Measurements from ENCODE around the gene CAMSAP1.

CAMSAP1 gene

GRCh38 chr9:135789838-135790291, 117.5 kb downstream of the CAMSAP1 start:
- H3K9me3 ChIP-seq, result no peaks in the 10 kb centered on the region
- no peaks in the 10 kb centered on the region for H3K36me3 ChIP-seq
- peaks cover 8% of the 10 kb centered on the region for H3K27me3 ChIP-seq
- TF ChIP-seq CTCF (IDR thresholded peaks at IDR 0.05), result no peak
- H3K4me3 ChIP-seq (ENCODE audit: low read depth in 1 of 2, low read length in 1 of 2), result no peak overlapping the region
- no peaks in the 10 kb centered on the region for H3K4me1 ChIP-seq (ENCODE audit: control insufficient read depth in 1 of 2, insufficient read depth in 1 of 2, low read depth in 1 of 2, low read length in 1 of 2)
- no peak overlapping the region for H3K27ac ChIP-seq

- Histone ChIP-seq H3K9me3 (no peaks in the 10 kb centered on the region), H3K36me3 (no peaks in the 10 kb centered on the region), H3K4me3 (ENCODE audit: low read depth in 1 of 2, low read length in 1 of 2) (no peak overlapping the region), H3K27me3 (no peaks in the 10 kb centered on the region), H3K4me1 (ENCODE audit: control insufficient read depth in 1 of 2, insufficient read depth in 1 of 2, low read depth in 1 of 2, low read length in 1 of 2) (no peaks in the 10 kb centered on the region), H3K27ac (no peak overlapping the region)
- TF ChIP-seq CTCF (IDR thresholded peaks at IDR 0.05), result no peak
These were observed 118.6 kb downstream of the CAMSAP1 start for GRCh38 chr9:135788576-135789300.

- no peak for TF ChIP-seq CTCF (IDR thresholded peaks at IDR 0.05)
- Histone ChIP-seq H3K36me3 (no peaks in the 10 kb centered on the region), H3K4me1 (ENCODE audit: control insufficient read depth in 1 of 2, insufficient read depth in 1 of 2, low read depth in 1 of 2, low read length in 1 of 2) (no peaks in the 10 kb centered on the region), H3K27me3 (no peaks in the 10 kb centered on the region), H3K27ac (no peak overlapping the region), H3K9me3 (no peaks in the 10 kb centered on the region), H3K4me3 (ENCODE audit: low read depth in 1 of 2, low read length in 1 of 2) (no peak overlapping the region)
These were observed 119.4 kb downstream of the CAMSAP1 start for GRCh38 chr9:135787776-135788575.

- H3K36me3 ChIP-seq, result no peaks in the 10 kb centered on the region
- H3K27me3 ChIP-seq, result no peaks in the 10 kb centered on the region
- no peak overlapping the region for H3K4me3 ChIP-seq (ENCODE audit: low read depth in 1 of 2, low read length in 1 of 2)
- H3K9me3 ChIP-seq, result no peaks in the 10 kb centered on the region
- no peak overlapping the region for H3K27ac ChIP-seq
- H3K4me1 ChIP-seq (ENCODE audit: control insufficient read depth in 1 of 2, insufficient read depth in 1 of 2, low read depth in 1 of 2, low read length in 1 of 2), result no peaks in the 10 kb centered on the region
- TF ChIP-seq CTCF (IDR thresholded peaks at IDR 0.05), result no peak
These were observed 120.0 kb downstream of the CAMSAP1 start for GRCh38 chr9:135787317-135787716.

GRCh38 chr9:135786146-135786690, 121.1 kb downstream of the CAMSAP1 start:
- no peak for TF ChIP-seq CTCF (IDR thresholded peaks at IDR 0.05)
- H3K9me3 ChIP-seq, result no peaks in the 10 kb centered on the region
- H3K36me3 ChIP-seq, result no peaks in the 10 kb centered on the region
- no peaks in the 10 kb centered on the region for H3K27me3 ChIP-seq
- no peaks in the 10 kb centered on the region for H3K4me1 ChIP-seq (ENCODE audit: control insufficient read depth in 1 of 2, insufficient read depth in 1 of 2, low read depth in 1 of 2, low read length in 1 of 2)
- H3K4me3 ChIP-seq (ENCODE audit: low read depth in 1 of 2, low read length in 1 of 2), result no peak overlapping the region
- H3K27ac ChIP-seq, result no peak overlapping the region
